ENCODE measurements around the gene HLA-DRB1. TPM values are rescaled to one million over a fixed set of nuclear protein-coding genes. Genes with fewer than 3 reads are reported as not detected.

Gene HLA-DRB1
- total RNA-seq, 1 donor from 2014 or later, result 0.93 TPM

GRCh38 chr6:32529697-32530430, 59.8 kb downstream of the HLA-DRB1 start, which contains the start of gene HLA-DRB5:
HLA-DRB5 (minus strand) TSS chr6:32530287; CDS start chr6:32530224, 63 bp downstream.
- Mint-ChIP-seq H3K27me3 (ENCODE audit: low read depth, unreplicated experiment) (no peaks in the 10 kb centered on the region), H3K4me1 (ENCODE audit: low read depth, unreplicated experiment) (no peaks in the 10 kb centered on the region), H3K4me3 (ENCODE audit: unreplicated experiment) (no peak within 1 kb of the TSS), H3K36me3 (ENCODE audit: low read depth, unreplicated experiment) (no peaks in the 10 kb centered on the region), H3K27ac (ENCODE audit: unreplicated experiment) (no peak within 1 kb of the TSS), H3K9me3 (ENCODE audit: unreplicated experiment) (no peaks in the 10 kb centered on the region)
- no peaks in the 10 kb centered on the region for H3K27me3 ChIP-seq (ENCODE audit: insufficient read depth, low read length)
- H3K9me3 ChIP-seq (ENCODE audit: insufficient read depth, low read depth, low read length), result no peaks in the 10 kb centered on the region
- no peak for DNase-seq (ENCODE audit: low read depth)
- H3K36me3 ChIP-seq (ENCODE audit: insufficient read depth, low read length), result no peaks in the 10 kb centered on the region
- no peak within 1 kb of the TSS for H3K9ac ChIP-seq (ENCODE audit: low read length)
- H3K4me1 ChIP-seq (ENCODE audit: insufficient read depth, low read length), result no peaks in the 10 kb centered on the region
- H4K20me1 ChIP-seq (ENCODE audit: insufficient read depth, low read length), result no peaks in the 10 kb centered on the region
- no peak within 1 kb of the TSS for H3K4me2 ChIP-seq (ENCODE audit: low read length)
- no peak within 1 kb of the TSS for H3K4me3 ChIP-seq (ENCODE audit: insufficient read depth, low read depth, low read length)
- no peak for FAIRE-seq
- TF ChIP-seq EZH2 (IDR thresholded peaks at IDR 0.05; ENCODE audit: insufficient read depth, low read length), result no peak
- no peak for TF ChIP-seq CTCF (IDR thresholded peaks at IDR 0.05; ENCODE audit: insufficient read depth, low read depth, low read length)
- no peaks in the 10 kb centered on the region for H3K79me2 ChIP-seq (ENCODE audit: insufficient read depth, low read length)
- H2AFZ ChIP-seq (ENCODE audit: low read depth, low read length), result no peak within 1 kb of the TSS
- no peak within 1 kb of the TSS for H3K27ac ChIP-seq (ENCODE audit: low read depth, low read length)

Other genes with a start within 250 kb of the HLA-DRB1 start
- not detected in 2 replicates for gene TSBP1, start 217.9 kb downstream of the HLA-DRB1 start, total RNA-seq
- not detected in 2 replicates for gene BTNL2, start 182.7 kb downstream of the HLA-DRB1 start, total RNA-seq
- gene HLA-DRA, start 150.0 kb downstream of the HLA-DRB1 start, total RNA-seq, result not detected in 2 replicates
- not detected in 2 replicates for gene HLA-DRB5, start 59.6 kb downstream of the HLA-DRB1 start, total RNA-seq
- not detected in 2 replicates for gene HLA-DQA1, start 47.6 kb upstream of the HLA-DRB1 start, total RNA-seq
- gene HLA-DQB1, start 76.8 kb upstream of the HLA-DRB1 start, total RNA-seq, result 3.7 and 4.1 TPM in 2 replicates
- gene HLA-DQA2, start 151.5 kb upstream of the HLA-DRB1 start, total RNA-seq, result not detected in 2 replicates
- not detected in 2 replicates for gene HLA-DQB2, start 173.7 kb upstream of the HLA-DRB1 start, total RNA-seq
- 0.20 and 0.79 TPM in 2 replicates for gene HLA-DOB, start 227.2 kb upstream of the HLA-DRB1 start, total RNA-seq
- gene TAP2, start 248.9 kb upstream of the HLA-DRB1 start, total RNA-seq, result 118 and 121 TPM in 2 replicates

All from astrocyte (in vitro differentiated cells and primary cell).